CD4-positive, alpha-beta T cell treated with Interleukin-12 subunit alpha and Interleukin-12 subunit beta, for 1 hour (primary cell): Measurements from ENCODE around the gene TNKS1BP1.
A peak's percentile ranks its signal among the peaks of the same experiment; 100 is the strongest.

Experiments
- DNase-seq: peaks from one replicate; pipeline ENCODE4 v3.0.0-alpha.2; 2020

TNKS1BP1 gene

DNA sequence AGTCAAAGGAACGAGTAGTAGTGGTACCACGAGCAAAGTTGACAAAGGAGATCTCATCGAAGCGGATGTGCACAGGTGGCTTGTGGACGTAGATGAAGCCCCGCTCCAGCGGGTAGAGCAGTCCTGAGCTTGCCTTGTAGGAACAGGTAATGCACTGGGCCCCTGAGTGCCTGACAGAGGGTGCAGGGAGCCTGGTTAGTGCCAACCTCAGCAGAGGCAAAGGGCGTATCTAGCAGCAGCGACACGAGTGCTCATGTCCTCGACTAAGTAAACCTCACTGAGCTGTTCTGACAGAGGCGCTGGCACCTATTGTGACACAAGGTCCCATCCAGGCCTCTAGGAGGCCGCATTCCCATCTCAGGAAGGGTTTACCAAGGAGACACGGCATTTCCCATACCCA is 7.0 kb upstream of the TNKS1BP1 start:
- no peak for DNase-seq

DNA sequence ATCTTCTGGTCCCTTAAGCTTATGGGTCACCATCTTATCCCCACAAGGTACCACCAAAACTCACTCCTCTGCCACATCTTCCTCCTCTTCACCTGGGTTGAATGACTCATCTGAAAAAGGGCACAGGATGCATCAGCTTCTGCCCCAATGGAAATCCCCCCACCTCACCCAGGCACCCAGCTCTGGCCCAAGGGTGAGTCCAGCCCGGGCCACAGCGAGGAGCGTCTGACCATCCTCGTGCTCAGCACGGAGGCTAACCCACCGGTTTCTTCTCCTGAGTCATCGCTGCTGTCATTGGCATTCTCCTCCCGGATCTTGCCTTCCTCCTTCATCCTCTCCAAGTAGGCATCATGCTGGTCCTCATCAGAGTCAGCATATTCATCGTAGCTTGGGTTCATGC is 5.3 kb upstream of the TNKS1BP1 start:
- DNase-seq, result no peak

DNA sequence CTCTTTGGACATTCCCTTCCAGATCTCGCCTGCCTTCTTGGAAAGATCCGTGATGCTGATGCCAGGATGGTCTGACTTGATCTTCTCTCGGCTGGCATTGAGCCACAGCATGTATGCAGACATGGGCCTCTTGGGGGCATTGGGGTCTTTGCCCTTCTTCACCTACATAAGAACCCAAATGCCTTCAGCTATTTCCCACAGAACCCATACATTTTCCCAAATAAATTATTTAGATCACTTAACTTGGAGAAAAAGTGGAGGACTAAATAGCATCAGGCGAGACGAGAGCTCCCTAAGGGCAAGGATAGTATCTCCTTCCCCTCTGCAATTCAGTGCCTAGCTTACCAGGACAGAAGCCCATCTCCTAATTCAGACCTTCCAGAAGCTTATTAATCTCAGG is 3.0 kb upstream of the TNKS1BP1 start:
- DNase-seq, result no peak

DNA sequence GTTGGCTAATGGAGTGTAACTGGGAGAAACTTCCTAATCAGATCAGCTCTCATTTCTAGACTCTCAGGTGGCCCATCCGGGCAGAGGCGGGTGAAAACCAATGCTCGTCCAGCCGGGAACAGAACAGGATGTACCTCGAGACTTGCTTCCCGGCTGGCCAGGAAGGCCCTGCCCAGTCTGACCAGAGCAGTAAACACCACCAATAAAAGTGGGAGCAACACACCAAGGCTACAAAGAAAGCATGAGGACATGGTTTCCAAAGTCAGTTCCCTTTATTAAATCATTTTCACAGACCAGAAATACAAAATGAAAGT is 940 bp upstream of the TNKS1BP1 start:
- peak; percentile 17 for DNase-seq

DNA sequence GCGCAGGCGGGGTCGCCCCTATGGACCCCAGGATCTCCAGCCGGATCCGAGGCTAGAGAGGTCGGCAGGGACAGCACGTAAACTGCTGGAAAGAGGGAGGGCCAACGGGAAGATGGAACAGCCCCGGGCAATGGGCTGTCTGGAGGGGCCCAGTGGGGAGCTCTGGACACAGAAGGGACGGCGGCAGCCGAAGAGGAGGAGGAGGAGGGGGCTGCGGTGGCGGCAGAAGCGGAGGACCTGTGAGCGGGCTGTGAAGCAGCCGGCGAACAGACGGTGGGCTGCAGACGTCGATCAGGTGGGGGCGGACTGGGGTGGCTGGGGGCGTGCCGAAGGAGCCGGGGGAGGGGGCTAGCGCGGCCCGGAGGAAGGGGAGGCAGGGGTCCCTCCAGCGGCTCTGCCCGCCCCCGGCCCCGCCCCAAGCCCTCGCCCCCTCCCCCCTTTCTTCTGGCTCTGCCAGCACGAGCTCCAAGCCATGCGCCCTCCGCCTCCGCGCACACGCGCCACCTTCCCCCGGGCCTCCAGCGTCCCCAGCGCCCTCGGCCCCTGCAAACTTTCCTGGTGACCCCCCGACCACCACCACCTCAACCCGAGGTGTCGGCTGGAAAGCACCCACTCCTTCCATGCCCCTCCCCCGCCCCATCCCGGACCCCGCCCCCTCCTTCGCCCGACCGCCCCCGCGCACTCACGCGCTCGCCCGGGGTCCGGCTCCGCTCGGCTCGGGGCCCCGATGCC is 432 bp downstream of the TNKS1BP1 start:
- no peak for DNase-seq

DNA sequence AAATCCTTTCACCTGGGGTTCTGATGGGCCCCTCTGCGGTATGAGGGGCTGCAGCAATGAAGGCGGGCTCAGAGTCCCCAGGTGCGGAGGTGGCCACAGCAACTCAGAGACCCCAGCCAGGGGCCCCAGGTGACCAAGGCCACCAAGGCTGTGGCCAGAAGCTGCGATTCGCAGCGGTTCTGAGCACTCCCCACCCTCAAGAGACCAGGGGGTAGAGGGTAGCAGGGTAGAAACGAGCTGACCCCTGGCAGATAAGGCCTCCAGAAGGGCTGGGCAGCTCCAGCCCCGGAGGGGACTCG is 948 bp downstream of the TNKS1BP1 start:
- DNase-seq, result no peak

DNA sequence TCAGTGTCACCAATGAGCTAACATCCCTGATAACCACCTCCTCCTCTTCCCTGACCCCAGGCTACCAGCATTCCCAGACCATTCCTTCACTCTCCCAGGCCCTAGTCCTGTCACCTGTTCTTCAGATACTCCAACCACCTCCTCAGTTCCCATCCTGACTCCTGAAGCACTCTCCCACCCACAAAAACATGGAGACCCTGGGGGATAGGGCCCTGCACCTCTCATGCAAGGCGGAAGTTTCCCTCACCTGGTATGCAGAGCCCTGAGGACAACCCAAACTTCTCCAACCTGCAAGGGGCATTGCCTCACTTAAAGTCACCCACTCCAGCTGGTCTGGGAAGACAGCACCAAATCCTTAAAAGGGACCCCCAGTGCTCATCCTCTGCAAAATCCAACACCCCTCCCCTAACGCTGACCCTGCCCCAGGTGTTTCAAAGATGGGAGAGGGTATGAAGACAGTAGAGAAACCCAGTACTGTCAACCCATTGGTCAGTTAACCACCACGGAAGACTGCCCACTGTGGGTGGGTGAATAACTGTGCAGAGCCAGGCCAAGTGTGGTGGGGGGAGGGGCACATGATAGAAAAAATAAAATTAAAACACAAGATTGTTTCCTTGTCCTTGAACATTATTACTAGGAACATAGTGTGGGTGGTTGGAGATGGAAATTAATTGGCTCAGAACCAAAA is 1.4 kb downstream of the TNKS1BP1 start:
- DNase-seq, result no peak

DNA sequence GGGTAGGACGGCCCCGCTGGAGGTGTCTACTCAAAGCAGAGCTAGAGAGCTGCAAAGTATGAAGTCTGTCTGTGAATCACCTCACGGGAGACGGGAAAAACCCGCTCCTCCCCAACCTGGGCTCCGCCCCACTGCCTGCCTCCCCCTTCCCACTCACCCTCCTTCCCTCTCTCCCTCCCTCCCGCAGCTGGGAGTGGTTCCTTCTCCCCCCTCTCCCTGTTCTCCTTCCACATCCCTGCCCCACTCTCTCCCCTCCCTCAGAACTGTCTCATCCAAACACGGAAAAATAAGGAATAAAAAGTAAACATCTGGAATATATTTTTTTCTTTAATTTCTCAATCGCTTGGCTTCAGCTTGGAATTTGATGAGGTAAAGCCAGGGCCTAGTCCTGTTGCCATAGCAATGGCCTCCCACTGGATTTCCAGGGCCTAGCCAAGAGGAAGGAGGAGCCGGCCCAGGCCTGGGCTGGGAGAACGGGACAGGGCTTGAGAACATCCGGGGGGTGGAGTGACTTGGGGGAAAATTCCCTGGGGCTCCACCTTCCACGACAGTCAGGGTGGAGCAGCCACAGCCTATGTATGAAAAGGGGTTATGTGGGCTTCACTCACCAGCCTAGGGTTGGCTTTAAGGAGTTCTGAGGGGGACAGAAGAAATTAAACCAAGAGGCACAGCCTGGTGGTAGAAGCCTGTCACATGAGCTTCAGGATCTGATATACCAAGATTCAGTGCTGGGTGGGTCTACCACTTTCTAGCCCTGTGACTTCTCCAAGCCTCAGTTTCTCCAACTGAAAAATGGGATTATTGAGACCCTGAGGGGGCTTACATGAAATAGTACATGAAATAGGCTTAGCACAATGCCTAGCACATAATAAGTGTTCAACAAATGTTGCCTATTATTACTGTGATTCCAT is 2.2 kb downstream of the TNKS1BP1 start:
- DNase-seq, result no peak

DNA sequence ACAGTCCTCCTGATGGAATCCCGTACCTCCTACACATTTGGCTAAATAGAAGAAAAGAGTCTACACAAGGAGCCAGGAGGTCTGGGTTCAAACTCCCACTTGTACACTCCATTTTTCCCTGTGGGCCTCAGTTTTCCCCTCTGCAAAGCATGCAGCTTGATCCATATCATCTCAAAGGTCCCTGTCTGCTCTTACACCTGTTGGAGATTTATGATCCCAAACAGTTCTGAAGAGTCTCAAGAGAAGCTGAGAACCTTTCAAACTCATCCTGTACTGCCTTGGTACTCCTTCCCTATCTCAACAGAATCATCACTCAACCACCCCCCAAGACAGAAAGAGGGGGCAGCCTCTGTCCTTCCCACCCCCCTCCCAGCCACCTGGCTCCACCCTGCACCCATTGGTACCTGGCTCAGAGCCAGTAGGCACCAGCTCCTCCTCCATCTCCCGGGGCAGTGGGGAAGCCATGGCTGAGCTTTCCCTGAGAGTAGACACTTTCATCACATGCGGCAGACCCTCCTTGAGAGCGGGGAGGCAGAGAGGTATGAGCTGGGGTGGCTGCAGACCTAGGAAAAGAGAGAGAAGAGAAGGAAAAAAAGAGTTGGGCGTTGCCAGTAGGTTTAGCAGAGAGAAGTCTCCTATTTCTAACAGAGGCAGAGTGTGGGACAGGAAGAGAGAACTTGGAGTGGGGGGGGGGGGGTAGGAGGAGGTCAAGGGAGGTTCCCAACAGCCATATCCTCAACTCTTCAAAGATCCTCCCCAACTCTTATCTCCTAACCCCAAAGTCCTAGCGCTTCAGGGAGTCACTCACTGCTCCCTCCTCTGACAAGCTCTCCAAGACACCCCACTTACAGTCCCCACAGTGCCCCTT is 3.1 kb downstream of the TNKS1BP1 start:
- DNase-seq, result no peak

DNA sequence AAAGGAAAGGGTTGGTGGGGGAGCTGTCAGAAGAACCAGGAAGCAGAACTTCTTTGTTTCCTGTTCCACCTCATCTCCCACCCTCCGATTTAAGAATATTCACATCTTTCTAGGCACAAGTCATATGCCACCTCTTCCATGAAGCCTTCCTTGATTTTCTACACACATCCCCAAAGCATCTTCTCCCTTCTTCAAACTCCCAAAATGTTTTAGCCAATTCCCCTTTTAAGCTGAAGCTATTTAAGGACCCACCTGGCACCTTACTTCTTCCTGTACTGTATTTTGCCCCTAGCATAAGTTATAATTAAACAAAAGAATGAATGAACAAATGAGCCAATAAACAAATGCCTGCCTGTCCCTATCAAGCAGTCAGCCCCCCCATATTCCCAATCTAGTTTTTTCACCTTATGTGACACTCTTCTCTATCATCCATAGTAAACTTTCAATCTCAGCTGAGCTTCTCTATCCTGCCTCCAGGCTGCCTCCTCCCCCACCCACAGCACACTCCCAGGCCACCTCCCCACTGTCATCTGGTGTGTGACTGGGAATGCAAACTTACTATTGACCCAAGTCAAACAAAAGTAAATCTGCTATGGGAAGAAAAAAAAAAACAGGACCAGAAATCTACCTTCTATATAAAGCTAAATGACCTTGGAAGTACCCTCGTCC is 3.9 kb downstream of the TNKS1BP1 start:
- DNase-seq, result no peak

DNA sequence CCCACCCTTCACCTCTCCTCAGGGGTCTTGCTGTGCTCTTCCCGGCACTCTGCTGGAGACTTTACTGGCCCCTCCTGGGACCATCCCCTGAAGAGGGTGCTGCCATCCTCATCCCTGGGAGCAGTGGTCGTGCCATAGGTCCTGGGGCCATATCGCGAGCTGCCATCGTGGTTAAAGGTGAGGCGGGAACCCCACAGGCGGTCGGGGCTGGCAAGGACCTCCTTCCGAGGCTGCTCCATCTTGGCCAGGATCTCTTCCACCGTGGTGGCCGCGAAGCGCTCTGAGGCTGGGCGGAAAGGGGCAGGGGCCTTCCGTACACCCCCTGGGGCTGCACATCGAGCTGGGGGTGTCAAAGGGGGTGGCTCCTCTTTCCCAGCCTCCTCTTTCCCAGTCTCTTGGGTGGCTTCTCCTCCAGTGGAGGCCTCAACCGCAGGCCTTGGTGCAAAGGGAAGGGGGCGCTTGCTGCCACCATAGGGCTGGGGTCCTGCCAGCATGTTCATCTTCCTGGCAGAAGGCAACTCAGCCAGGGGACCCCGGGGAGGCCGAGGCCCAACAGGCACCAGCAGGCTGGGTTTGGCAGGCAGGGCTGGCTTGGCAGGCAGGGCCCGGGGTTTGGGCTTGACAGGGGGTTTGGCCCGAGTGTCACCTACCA is 4.6 kb downstream of the TNKS1BP1 start:
- no peak for DNase-seq

DNA sequence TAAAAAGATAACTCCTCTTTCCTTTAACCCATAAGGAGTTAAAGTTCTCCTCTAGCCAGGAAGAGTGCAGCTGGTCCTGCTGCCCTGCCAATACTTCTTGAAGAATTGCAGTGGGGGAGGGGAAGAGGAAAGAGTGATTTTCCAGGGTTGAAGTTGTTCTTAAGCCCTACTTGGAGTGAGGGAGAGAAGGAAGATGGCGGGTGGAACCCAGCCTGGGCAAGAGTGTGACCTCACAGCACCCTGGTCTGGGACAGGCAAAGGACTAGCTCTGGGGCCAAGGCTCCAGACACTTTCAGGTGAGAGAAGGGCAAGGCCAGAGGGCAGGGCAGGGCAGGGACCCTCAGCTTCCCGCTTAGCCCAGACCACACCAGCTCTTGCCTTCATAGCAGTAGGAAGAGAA is 6.6 kb downstream of the TNKS1BP1 start:
- DNase-seq, result no peak

DNA sequence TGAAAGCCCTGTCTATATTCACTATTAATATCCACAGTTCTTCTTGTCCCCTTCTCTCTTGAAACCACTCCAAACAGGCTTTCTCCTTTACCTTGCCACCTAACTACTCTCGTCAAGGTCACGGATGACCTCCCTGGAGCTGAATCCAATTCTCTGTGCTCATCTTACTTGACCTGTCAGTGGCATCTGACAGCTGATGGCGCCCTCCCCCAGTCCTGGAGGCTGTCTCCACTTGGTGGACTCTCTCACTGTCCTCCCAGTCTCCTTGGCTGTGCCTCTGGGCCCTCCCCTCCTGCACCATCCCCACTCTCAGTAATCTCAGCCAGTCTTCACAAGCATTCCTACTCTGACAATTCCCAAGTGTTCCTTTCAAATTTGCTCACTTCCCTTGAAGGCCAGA is 8.7 kb downstream of the TNKS1BP1 start:
- no peak for DNase-seq

DNA sequence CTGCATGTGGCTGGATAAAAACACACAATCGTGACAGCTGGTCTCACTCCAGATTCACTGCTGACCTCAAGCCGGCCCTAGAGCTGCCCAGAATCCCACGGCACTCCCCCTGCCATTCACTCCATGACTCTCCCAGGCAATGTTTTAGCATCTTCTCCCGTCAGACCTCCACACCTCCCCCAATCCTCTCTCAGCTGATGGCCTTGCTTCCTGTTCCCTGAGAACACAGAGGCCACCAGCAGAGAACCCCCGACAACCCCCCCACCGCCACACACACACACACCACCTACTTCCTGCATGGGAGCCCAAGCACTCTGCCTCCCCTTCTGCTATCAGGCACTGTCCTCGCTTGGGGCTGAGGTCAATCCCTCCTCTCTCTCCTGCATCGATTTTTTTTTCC is 9.3 kb downstream of the TNKS1BP1 start:
- no peak for DNase-seq

DNA sequence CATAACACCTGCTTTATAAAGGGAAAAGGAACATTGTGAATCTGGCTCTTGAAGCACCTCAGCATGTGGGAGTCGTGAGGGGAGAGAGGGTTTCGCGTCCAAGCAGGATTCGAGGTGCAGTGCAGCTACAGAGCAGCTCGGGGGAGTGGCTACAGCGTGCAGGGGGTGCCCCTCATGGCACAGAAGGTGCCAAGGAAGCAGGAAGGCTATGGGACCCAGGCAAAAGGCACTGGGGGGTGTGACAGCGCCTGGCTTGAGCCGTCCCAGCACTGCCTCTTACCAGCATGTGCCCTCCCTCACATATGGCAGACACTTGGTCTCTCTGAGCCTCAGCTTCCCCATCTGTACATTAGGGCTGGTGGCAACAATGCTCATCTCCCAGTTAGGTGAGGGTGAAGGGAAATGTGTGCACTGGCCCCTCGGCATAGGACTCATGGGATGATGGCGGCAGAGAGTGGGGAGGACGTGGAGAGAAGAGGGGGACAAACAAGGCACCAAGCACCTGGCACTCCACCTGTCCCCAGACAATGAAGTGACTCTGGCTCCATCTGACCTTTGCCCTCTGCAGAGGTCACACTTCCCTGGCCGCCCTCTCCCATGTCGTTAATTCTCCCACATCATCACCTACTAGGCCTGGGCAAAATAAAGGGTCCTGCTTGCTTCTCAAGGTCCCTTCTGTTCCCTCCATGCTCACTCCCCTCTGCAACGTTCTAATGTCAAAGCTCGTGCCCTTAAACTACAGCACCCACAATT is 10.4 kb downstream of the TNKS1BP1 start:
- no peak for DNase-seq

DNA sequence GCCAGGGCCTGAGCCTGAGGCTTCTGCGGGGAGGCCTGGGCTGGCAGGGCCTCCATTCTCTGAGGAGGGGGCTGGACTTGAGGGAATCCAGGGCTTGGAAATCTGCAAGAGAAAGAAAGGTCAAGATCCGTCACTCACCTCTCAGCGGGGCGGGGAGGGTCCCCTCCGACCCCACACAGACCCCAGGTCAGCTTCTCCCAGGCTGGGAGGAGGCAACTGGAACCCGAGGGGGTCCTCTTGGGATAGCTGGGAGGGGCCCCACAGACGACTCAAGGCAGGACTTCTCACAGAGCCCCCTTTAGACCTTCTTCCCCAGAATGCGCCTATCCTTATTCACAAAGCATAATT is 11.0 kb downstream of the TNKS1BP1 start:
- no peak for DNase-seq

DNA sequence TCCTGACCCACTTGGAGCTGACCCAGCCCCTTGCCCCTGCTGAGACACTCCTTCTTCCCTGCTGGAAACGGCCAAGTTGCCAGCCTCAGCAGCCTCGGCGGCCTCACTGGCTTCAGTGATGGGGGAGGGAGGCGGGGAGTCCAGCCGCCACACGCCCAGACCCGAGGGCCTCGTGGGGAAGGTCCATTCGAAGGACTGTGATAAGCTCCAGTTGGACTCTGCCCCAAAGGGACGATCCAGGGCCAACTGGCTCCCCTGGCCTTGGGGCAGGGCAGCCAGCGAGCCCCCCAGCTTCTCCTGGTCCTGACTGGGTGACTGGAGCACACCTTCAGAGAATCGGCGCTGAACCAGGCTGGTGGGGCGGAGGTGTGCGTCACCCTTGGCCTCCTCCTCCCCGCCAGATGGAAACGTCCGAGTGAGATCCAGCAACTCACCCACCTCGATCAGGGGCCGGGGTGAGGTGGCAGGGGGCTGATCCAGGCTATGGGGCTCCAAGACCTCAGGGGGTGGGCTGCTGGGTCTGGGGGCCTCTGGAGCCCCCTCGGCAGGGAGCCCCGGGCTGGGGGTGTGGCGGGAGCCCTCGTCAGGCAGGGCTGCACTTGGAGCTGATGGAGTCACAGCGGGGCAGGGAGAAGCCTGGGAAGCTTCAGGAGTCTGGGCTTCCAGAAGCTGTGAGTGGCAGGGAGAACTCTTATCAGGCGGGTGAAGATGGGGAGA is 11.5 kb downstream of the TNKS1BP1 start:
- DNase-seq, result no peak

DNA sequence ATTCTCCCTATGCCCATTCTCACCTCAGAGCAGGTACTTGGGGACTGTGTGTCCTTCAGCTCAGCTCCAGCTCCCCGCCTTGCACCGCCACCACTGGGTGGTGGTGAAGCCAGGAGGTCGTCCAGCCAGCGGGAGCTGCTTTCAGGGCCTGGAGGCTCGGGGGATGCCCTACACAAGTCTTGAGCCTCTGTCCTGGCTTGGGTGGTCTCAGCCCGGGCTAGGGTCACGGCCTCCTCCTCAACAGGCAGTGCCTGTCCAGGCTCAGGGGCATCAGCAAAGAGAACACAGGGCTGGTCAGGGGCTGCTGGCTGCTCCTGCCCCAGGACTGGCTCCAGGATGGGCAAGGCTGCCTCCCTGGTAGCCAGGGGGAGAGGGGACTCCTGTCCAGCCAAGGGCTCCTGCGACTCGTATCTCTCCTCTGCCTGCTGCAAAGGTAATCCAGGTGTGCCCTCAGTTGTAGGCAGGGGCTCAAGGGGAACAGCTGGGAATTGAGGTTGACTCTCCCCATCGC is 12.2 kb downstream of the TNKS1BP1 start:
- DNase-seq, result no peak

DNA sequence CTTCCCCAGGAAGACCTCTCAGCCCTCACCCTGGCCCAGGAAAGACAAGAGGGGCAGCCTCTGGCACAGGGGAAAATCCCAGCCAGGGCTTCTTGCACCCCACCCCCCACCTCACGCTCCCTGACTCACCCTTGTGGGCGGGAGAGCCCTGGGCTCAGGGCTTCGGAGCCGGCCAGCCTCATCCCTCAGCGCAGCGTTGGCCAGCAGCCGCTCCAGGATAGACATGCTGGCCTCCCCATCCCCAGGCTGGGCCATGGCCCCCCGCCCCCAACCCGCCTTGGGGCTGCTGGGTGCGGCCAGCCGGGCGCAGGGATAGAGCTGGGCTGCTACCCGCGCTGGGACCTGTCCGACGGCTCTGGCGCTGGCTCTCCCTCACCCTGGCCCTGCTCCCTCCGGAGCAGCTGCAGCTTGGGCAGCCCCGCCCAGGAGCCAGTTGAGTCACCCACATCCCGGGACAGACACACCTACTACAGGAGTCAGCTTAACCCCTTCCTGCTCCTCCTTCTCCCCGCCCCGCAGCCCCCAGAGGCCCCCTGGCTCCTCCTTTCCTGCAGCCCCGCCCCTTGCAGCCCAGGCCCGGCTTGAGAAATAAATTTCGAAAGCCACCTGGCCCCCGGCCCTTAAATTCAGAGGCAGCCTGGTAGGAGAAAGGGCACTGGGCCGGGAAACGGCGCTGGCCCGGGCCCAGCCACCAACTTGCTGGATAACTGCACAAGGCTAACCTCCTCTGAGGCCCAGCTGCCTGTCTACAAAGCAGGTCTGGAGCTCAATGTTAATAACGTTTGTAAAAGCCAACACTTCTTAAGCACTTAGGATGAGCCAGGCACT is 13.4 kb downstream of the TNKS1BP1 start:
- peak; percentile 41 for DNase-seq
